ENCODE measurements around the gene TMEM167A.
"Not testable (repeated sequence)": the region's sequence is repeated elsewhere in the genome, so short reads cannot be mapped to it uniquely, and the experiment has no call there.

TMEM167A gene

DNA sequence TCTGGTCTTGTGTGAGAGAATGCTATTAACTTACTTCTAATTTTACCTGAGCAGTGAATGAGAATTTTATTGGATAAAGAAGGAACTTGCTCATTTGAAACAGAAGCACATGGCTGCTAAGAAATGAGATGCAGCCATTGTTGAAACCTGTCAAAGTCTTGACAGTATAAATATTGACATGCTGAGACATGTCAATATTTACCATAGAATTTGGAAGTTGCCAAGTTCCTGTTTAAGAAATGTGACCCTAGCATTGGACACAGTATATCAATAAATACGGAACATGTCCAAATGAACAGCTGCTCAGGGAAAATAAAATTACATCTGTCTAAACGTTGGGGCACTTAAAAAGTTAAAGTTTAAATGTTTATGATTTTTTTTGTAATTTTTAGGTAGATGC, 7.9 kb upstream of the TMEM167A start:
- no peak for DNase-seq

DNA sequence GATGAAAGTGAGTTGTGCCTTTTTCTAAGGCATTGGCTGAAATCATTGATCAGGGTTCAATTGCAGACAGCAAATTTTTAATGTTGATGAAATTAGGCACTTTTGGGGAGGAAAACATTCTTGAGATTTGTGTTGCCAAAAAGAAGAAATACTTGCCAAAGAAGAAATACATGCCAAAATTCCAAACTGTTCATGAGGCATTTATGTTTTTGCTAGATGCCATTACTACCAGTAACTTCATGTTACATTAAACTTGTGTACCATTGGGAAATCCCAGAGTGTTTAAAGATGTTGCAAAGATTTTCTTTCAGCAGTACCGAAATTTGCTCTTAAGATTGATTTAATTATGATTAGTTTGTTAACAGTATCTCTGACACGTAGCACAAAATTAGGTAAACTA, 7.1 kb upstream of the TMEM167A start:
- DNase-seq: no peak

- no peak for DNase-seq
These were observed 5.6 kb upstream of the TMEM167A start for GRCh38 chr5:83082750-83083149.

GRCh38 chr5:83077662-83078261, 568 bp upstream of the TMEM167A start:
- DNase-seq: no peak

DNA sequence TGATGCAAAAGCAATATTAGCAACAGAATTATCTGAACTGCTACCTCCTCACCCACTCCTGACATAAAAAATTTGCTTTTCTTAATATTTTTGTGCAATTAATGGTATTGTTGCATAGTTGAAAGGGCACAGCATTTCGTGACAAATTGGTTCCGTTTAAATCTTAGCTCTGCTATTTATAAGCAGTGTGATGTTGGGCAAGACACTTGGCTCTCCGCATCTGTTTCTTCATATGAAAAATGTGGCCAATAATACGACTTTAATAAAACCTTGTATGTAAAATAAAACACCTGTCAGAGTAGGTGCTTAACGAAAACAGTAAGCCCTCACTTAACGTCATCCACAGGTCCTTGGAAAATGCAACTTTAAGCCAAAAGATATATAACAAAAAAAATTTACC, 4.2 kb downstream of the TMEM167A start:
- no peak for DNase-seq

DNA sequence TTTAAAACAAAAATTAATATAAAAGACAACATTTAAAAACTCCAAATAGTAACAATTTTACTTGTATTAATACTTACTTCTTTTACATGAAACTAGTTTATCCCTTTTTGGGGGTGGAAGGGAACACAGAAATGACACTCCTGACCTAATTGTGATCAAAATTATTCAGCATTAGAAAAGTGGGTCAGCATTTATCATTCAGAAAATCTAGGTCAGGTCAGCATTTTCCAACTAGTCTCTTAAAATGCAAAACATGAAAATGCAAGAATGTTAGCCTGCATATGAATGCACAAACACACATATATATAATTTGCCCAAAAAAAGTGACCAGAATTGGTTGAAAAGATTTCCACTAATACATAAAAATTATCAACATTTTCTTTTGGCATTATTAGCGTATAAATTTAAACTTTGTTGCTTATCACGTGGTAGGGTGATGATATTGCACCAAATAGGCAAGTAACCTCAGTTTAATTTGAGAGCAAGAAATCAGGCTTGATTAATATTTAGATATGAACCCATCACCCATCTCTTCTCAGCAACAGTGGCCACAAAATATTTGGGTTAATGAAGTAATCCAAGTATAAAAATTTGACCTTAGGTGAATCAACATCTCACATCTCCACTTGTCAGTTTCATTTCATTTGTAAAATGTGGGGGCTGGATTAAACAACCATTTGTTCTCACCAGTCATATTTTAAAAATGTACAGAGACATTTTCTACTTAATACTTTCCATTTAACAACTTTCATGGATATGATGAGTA, 5.7 kb downstream of the TMEM167A start:
- no peak for DNase-seq

- no peak for DNase-seq
These were observed 7.9 kb downstream of the TMEM167A start for GRCh38 chr5:83069096-83069799.

DNA sequence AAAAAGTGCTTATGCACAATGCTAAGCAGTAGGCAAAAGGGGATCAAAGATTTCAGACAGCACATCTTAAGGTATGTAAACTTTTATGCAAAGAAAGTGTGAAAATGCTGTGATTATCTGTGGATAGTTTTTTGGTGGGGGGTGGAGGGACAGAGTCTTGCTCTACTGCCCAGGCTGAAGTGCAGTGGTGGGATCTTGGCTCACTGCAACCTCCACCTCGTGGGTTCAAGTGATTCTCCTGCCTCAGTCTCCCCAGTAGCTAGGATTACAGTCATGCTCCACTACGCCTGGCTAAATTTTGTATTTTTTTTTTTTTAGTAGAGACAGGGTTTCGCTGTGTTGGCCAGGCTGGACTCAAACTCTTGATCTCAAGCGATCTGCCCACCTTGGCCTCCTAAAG, 9.8 kb downstream of the TMEM167A start:
- not testable (repeated sequence) for DNase-seq

GRCh38 chr5:83066548-83067110, 10.6 kb downstream of the TMEM167A start:
- DNase-seq: no peak

DNA sequence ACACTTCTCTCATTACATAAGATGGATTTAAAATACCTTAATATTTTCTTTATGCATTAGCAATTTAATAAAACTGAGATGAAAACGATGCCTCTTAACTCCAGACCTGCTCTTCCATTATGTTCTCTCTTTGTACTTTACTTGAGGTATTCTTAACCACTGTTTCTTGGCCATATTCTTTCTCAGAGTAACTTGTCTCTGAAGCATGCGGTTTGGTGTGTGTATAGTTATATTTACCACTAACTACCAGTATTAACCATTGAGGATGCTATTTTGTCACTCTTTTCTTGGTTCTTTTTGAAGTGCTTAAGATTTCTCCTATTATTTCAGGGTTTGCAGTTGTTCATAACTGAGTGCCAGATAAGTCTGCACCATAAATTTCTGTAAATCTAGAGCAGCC, 17.9 kb downstream of the TMEM167A start:
- DNase-seq: no peak

- DNase-seq: no peak
These were observed 18.5 kb downstream of the TMEM167A start for GRCh38 chr5:83058726-83059125.

- no peak for DNase-seq
These were observed 22.0 kb downstream of the TMEM167A start for GRCh38 chr5:83055166-83055565.

DNA sequence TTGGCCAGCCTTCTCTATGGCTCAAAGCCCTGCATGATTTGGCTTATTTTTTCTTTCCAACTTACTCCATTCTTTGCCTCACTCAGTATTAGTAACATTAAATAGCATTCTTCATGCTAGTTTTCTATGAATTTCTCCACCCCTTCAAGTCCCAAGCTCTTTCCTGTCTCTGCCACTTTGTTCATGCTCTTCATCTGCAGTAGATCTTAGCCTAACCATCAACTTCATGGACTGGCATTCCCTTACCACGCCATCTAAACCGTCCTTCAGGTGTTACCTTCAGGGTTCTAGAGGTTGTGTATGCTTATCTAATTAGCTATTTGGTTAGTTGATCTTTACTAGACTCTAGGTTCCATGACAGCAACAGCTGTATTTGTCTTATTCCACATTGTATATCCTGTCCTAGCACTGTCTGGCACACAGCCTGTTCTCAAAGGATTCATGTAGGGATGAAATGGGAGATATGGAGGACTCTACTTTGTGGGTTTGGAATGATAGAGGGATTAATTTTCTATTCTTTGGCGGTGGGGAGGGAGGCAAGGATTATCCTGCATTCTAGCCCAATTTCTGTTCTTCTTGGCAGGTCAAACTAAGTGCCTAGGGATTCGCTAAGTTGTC, 26.4 kb downstream of the TMEM167A start:
- DNase-seq: no peak

- DNase-seq: no peak
These were observed 27.8 kb downstream of the TMEM167A start for GRCh38 chr5:83049370-83049885.

GRCh38 chr5:83048811-83049210, 28.4 kb downstream of the TMEM167A start:
- DNase-seq: no peak

GRCh38 chr5:83048277-83048676, 28.9 kb downstream of the TMEM167A start:
- no peak for DNase-seq

- no peak for DNase-seq
These were observed 32.3 kb downstream of the TMEM167A start for GRCh38 chr5:83044926-83045325.

DNA sequence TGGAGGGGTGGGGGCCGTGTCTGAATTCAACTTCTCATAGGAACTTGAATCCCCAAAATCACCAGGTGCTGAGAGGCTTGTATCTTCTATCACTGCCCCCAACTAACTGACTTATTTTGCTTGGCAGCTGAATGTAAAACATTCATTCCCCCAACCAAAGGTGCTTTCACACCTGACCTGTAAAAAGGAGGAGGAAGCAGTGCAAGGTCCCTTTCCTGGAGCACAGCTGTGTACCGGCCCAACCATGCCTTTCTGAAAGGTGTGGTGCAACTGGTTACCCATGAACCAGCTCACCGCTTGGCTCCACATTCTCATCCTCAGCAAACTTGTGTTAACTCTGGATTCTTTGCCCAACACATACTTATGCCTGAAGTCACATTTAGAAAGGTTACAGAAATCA, 34.7 kb downstream of the TMEM167A start:
- no peak for DNase-seq

DNA sequence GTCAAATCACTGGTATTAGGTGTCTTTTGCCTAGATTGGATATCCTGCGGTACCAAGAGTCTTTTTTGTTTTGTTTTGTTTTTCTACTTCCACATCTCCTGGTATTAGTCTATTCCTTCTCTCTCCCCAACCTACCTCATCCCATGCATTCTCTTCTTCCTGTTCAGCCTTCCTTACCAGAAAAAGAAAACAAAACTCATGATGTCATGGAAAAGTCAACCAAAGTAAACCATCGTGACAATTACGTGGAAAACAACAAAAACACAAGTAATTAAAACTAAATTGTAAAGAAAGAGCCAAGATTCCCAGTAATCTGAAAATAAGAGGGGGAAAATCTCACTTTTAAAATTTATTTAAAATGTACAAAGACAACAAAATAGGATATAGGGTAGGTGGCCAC, 38.3 kb downstream of the TMEM167A start:
- no peak for DNase-seq

DNA sequence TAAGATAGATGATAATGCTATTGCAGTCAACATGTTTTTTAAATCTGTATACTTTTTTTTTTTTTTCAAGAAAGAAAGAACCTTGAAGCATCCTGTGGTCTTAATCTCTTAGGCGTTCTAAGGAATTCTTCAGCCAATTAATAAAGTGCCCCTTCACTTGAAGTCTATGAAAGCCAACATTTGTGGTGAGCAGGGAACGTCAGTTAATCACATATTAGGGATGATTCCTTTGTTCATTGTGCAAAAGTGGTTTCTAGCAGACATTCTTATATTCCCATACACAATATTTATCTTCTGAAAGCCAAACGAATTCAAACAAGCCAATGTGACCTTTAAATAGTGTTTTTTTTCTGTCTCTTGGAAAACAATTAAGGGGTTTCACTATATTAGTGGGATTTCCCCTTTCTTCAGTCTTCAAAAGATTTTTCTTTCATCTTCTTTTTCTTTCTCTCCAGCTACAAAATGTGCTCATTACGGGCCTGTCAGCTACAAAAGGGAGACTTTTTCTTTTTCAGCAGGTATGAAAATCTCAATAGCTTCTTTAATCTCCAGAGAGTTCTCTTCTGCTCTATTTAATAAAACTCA, 40.1 kb downstream of the TMEM167A start:
- DNase-seq: no peak

GRCh38 chr5:83035373-83036100, 41.7 kb downstream of the TMEM167A start:
- DNase-seq: peak; percentile 92 to 97
